AG09319 (cell line): ENCODE results near the gene CTIF.

Experiments
- DNase-seq: peaks from one replicate; pipeline ENCODE4 v3.0.0-alpha.2; 2010; ENCODE audit warnings: low read depth; ENCODE audit errors: extremely low read depth
- CTCF ChIP-seq: IDR thresholded peaks from 2 replicates; pipeline ENCODE4 v1.5.1; 2011; ENCODE audit warnings: low read depth, mild to moderate bottlenecking, inconsistent platforms, low read length, moderate library complexity

CTIF gene

DNA sequence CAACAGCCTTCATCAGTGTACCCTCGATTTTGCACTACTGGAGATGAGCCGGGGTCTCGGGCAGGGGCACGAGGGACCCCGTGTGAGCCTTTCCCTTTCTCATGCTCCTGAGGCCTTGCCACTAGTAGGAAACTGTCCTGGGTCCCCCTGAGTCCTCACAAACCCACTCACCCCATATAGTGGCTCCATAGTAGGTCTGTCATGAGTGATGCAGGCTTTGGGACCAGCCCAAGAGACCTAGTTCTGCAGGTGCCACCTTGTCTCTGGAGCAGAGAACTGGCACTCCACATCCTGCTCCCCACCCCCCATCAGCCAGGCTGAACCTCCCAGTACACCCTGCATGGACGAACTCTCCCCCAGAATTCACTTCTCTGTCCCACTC is 224.9 kb downstream of the CTIF start:
- no peak for DNase-seq
- no peak for TF ChIP-seq CTCF

DNA sequence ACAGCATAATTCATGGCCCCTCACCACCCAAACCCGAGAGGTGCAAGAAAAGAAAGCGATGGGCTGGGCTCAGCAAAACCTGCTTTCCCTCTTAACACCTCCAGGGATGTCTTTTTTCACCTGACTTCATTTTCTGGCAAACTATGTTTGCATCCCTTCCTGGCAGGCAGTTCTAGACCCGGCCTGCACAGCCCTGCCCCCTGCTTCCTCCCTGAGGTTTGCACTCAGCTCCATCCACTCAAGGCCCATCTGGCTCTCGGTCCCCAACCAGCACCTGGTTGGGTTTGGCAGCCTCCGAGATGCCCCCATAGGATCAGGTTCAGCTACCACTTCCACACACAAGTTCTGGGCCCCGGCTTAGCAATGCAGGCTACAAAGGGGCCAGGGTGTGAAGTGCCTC is 226.2 kb downstream of the CTIF start:
- TF ChIP-seq CTCF = no peak
- DNase-seq = no peak

DNA sequence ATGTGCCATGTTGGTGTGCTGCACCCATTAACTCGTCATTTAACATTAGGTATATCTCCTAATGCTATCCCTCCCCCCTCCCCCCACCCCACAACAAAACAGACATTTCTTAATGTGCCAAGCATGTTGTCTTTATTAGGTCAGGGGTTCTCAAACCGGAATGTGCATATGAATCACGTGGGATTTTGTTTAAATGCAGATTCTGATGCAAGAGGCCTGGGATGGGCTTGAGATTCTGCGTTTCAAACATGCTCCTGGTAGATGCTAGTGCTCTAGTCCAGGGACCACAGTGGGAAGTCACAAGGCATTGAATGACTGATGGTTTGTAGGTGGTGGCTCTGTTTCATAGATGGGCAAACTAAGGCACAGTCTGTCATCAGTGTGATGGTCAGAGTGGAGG is 227.2 kb downstream of the CTIF start:
- no peak for TF ChIP-seq CTCF

GRCh38 chr18:48766487-48766886 is 227.7 kb downstream of the CTIF start:
- no peak for TF ChIP-seq CTCF

More for the DNA sequence above, 227.2 kb downstream of the CTIF start:
- no peak for DNase-seq

GRCh38 chr18:48767090-48767690 is 228.4 kb downstream of the CTIF start:
- no peak for DNase-seq
- no peak for TF ChIP-seq CTCF

More at GRCh38 chr18:48766487-48766886, 227.7 kb downstream of the CTIF start:
- DNase-seq = no peak

DNA sequence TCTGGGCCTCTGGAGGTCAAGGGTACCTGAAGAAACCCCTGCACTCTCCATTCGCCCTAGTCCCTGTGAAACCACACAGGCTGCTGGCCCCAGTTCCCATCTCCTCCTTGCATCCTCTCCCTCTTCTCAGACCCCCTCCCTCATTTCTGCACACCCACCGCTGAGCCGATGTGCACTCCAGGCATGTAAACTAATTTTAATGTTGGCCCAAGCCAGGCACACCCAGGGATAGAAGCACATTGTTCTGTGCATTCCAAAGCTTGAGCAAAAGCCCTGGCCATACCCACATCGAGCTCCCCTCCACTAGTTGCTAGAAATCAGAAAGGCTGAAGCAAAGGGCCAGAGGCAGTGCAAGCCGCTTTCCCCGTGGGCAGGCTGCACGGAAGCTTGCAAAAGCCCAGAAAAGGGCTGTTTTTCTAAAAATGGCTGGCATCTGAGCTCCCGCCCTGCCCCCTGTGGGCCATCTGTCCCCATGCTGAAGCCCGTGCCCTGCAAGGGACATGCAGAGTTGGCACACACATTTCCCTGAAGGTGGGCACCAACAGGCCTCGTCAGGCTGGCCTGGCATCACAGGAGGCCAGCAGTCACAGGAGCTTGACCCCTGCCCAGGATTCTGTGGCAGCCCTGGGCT is 230.3 kb downstream of the CTIF start:
- DNase-seq = no peak
- TF ChIP-seq CTCF = peak; percentile 1; the same call in 1 of the 2 replicates

- DNase-seq = no peak
- TF ChIP-seq CTCF = no peak
Observed at GRCh38 chr18:48770243-48770642, 231.4 kb downstream of the CTIF start.
